BLaER1 treated with 17β-estradiol and CSF1 and Interleukin-3, amounts not matched to agents 10 nM and 100 nM (cell line): ENCODE data around the gene MCOLN1.
A peak's percentile ranks its signal among the peaks of the same experiment; 100 is the strongest.

Experiments used
- H3K27ac ChIP-seq, 11 experiments: shearing (Covaris generic); formaldehyde crosslinking; 2 replicates each; pipeline ENCODE4 v1.8.1; 2022
- H3K27me3 ChIP-seq, 11 experiments: shearing (Covaris generic); formaldehyde crosslinking; 2 replicates each; pipeline ENCODE4 v1.8.1; 2022
- H3K36me3 ChIP-seq, 11 experiments: shearing (Covaris generic); formaldehyde crosslinking; 2 replicates each; pipeline ENCODE4 v1.8.1; 2022
- H3K4me1 ChIP-seq, 10 experiments: shearing (Covaris generic); formaldehyde crosslinking; 2 replicates each; pipeline ENCODE4 v1.8.1; 2022
- H3K4me2 ChIP-seq, 11 experiments: shearing (Covaris generic); formaldehyde crosslinking; 2 replicates each; pipeline ENCODE4 v1.8.1; 2022
- H3K4me3 ChIP-seq, 10 experiments: shearing (Covaris generic); formaldehyde crosslinking; 2 replicates each; pipeline ENCODE4 v1.8.1; 2022
- H3K9ac ChIP-seq, 11 experiments: shearing (Covaris generic); formaldehyde crosslinking; 2 replicates each; pipeline ENCODE4 v1.8.1; 2022
- H3K9me3 ChIP-seq, 11 experiments: shearing (Covaris generic); formaldehyde crosslinking; replicated peaks in 1 of 11; 2 replicates each; pipeline ENCODE4 v1.8.1; 2022
- H4K20me1 ChIP-seq, 11 experiments: shearing (Covaris generic); formaldehyde crosslinking; 2 replicates each; pipeline ENCODE4 v1.8.1; 2022
- Cebpa-rat ChIP-seq, 11 experiments: shearing (Covaris generic); IDR thresholded peaks; 2 replicates each; pipeline ENCODE4 v1.8.1; 2022

The MCOLN1 gene

GRCh38 chr19:7492142-7492541 lies 30.3 kb upstream of the MCOLN1 start:
- Histone ChIP-seq H3K36me3 (no peaks in the 10 kb centered on the region), H3K27ac (peak overlapping the region in 10 of 11 experiments; percentile 30 to 80 (median 58); a peak in 17 of 22 replicates), H3K4me1 (peaks cover 16 to 69% (median 44%) of the 10 kb centered on the region in 10 experiments), H3K9ac (peak overlapping the region in 3 of 11 experiments; percentile 25 to 47 (median 33); a peak in 5 of 22 replicates), H3K4me2 (peak overlapping the region in 10 of 11 experiments; percentile 14 to 71 (median 50); a peak in 19 of 22 replicates), H3K4me3 (0 out of 20 replicates have a peak overlapping the region, but pooled peaks of 1 of the 10 experiments have one; percentile 6), H3K27me3 (peaks cover 6 to 26% (median 22%) of the 10 kb centered on the region in 11 experiments; a peak in 21 of 22 replicates), H3K9me3 (peaks cover 0 to 45% (median 0%) of the 10 kb centered on the region in 11 experiments; a peak in 9 of 22 replicates), H4K20me1 (no peaks in the 10 kb centered on the region)
- TF ChIP-seq Cebpa-rat (IDR thresholded peaks at IDR 0.05) = peak in 10 of 11 experiments; percentile 41 to 87 (median 76); a peak in 17 of 22 replicates

GRCh38 chr19:7492558-7492957 lies 29.9 kb upstream of the MCOLN1 start:
- Histone ChIP-seq H3K4me1 (peaks cover 20 to 74% (median 45%) of the 10 kb centered on the region in 10 experiments), H3K4me2 (peak overlapping the region in 10 of 11 experiments; percentile 14 to 71 (median 50); a peak in 19 of 22 replicates), H3K36me3 (no peaks in the 10 kb centered on the region), H3K4me3 (0 out of 20 replicates have a peak overlapping the region, but pooled peaks of 1 of the 10 experiments have one; percentile 6), H4K20me1 (no peaks in the 10 kb centered on the region), H3K9ac (peak overlapping the region in 3 of 11 experiments; percentile 3 to 47 (median 4); a peak in 5 of 22 replicates), H3K27ac (peak overlapping the region; percentile 28 to 80 (median 53); a peak in 17 of 22 replicates), H3K9me3 (peaks cover 0 to 45% (median 0%) of the 10 kb centered on the region in 11 experiments; a peak in 9 of 22 replicates), H3K27me3 (peaks cover 7 to 26% (median 22%) of the 10 kb centered on the region in 11 experiments; a peak in 21 of 22 replicates)
- TF ChIP-seq Cebpa-rat (IDR thresholded peaks at IDR 0.05) = no peak

GRCh38 chr19:7494416-7495098 lies 27.9 kb upstream of the MCOLN1 start:
- H4K20me1 ChIP-seq = no peaks in the 10 kb centered on the region
- TF ChIP-seq Cebpa-rat (IDR thresholded peaks at IDR 0.05) = no peak
- H3K9ac ChIP-seq = 0 out of 22 replicates have a peak overlapping the region, but pooled peaks of 1 of the 11 experiments have one; percentile 9

GRCh38 chr19:7497292-7497691 lies 25.1 kb upstream of the MCOLN1 start:
- peaks cover 32 to 73% (median 58%) of the 10 kb centered on the region in 10 experiments for H3K4me1 ChIP-seq
- H3K27ac ChIP-seq = peak overlapping the region in 2 of 11 experiments; percentile 4 to 20; a peak in 1 of 22 replicates
- no peaks in the 10 kb centered on the region for H3K36me3 ChIP-seq
- no peak overlapping the region for H3K4me3 ChIP-seq
- H4K20me1 ChIP-seq = peaks cover 0 to 7% (median 0%) of the 10 kb centered on the region in 11 experiments; a peak in 2 of 22 replicates
- no peak for TF ChIP-seq Cebpa-rat (IDR thresholded peaks at IDR 0.05)
- peak overlapping the region in 9 of 11 experiments; percentile 48 to 80 (median 69); a peak in 18 of 22 replicates for H3K4me2 ChIP-seq
- H3K9ac ChIP-seq = no peak overlapping the region
- H3K27me3 ChIP-seq = peaks cover 31 to 43% (median 38%) of the 10 kb centered on the region in 11 experiments
- H3K9me3 ChIP-seq = peaks cover 0 to 12% (median 0%) of the 10 kb centered on the region in 11 experiments; a peak in 4 of 22 replicates

More at GRCh38 chr19:7494416-7495098, 27.9 kb upstream of the MCOLN1 start:
- H3K36me3 ChIP-seq = no peaks in the 10 kb centered on the region
- H3K4me2 ChIP-seq = peak overlapping the region in 10 of 11 experiments; percentile 5 to 52 (median 44); a peak in 15 of 22 replicates
- peaks cover 26 to 82% (median 60%) of the 10 kb centered on the region in 10 experiments for H3K4me1 ChIP-seq
- H3K27me3 ChIP-seq = peaks cover 6 to 18% (median 15%) of the 10 kb centered on the region in 11 experiments
- H3K4me3 ChIP-seq = no peak overlapping the region
- H3K27ac ChIP-seq = peak overlapping the region in 5 of 11 experiments; percentile 8 to 42 (median 32); a peak in 7 of 22 replicates
- peaks cover 0 to 35% (median 0%) of the 10 kb centered on the region in 11 experiments; a peak in 9 of 22 replicates for H3K9me3 ChIP-seq

- H3K36me3 ChIP-seq = no peaks in the 10 kb centered on the region
- H3K9ac ChIP-seq = 0 out of 22 replicates have a peak overlapping the region, but pooled peaks of 1 of the 11 experiments have one; percentile 13
- peak overlapping the region; percentile 39 to 64 (median 51) for H3K4me3 ChIP-seq
- H3K4me1 ChIP-seq = peaks cover 35 to 59% (median 52%) of the 10 kb centered on the region in 10 experiments
- TF ChIP-seq Cebpa-rat (IDR thresholded peaks at IDR 0.05) = no peak
- H4K20me1 ChIP-seq = peaks cover 0 to 7% (median 0%) of the 10 kb centered on the region in 11 experiments; a peak in 2 of 22 replicates
- H3K4me2 ChIP-seq = peak overlapping the region; percentile 70 to 94 (median 83)
- no peak overlapping the region for H3K27ac ChIP-seq
- peaks cover 54 to 75% (median 70%) of the 10 kb centered on the region in 11 experiments for H3K27me3 ChIP-seq
- H3K9me3 ChIP-seq = no peaks in the 10 kb centered on the region
These were observed 21.5 kb upstream of the MCOLN1 start for GRCh38 chr19:7500811-7501450.

- Histone ChIP-seq H3K4me2 (no peak overlapping the region), H3K27me3 (peaks cover 54 to 76% (median 70%) of the 10 kb centered on the region in 11 experiments), H3K9me3 (no peaks in the 10 kb centered on the region), H4K20me1 (peaks cover 0 to 7% (median 0%) of the 10 kb centered on the region in 11 experiments; a peak in 2 of 22 replicates), H3K27ac (no peak overlapping the region), H3K36me3 (no peaks in the 10 kb centered on the region), H3K9ac (no peak overlapping the region), H3K4me1 (peaks cover 33 to 53% (median 44%) of the 10 kb centered on the region in 10 experiments), H3K4me3 (no peak overlapping the region)
- no peak for TF ChIP-seq Cebpa-rat (IDR thresholded peaks at IDR 0.05)
These were observed 19.9 kb upstream of the MCOLN1 start for GRCh38 chr19:7502552-7502951.

- Histone ChIP-seq H3K9me3 (no peaks in the 10 kb centered on the region), H3K9ac (no peak overlapping the region), H3K27ac (no peak overlapping the region), H3K36me3 (no peaks in the 10 kb centered on the region), H3K4me3 (no peak overlapping the region), H4K20me1 (peaks cover 0 to 7% (median 0%) of the 10 kb centered on the region in 11 experiments; a peak in 2 of 22 replicates), H3K4me1 (peaks cover 16 to 33% (median 25%) of the 10 kb centered on the region in 10 experiments; a peak in 19 of 20 replicates), H3K4me2 (peak overlapping the region in 5 of 11 experiments; percentile 41 to 70 (median 54); a peak in 5 of 22 replicates), H3K27me3 (peaks cover 43 to 63% (median 56%) of the 10 kb centered on the region in 11 experiments)
- TF ChIP-seq Cebpa-rat (IDR thresholded peaks at IDR 0.05) = no peak
These were observed 17.7 kb upstream of the MCOLN1 start for GRCh38 chr19:7504684-7505083.

- TF ChIP-seq Cebpa-rat (IDR thresholded peaks at IDR 0.05) = no peak
- Histone ChIP-seq H4K20me1 (peaks cover 0 to 7% (median 0%) of the 10 kb centered on the region in 11 experiments; a peak in 2 of 22 replicates), H3K9me3 (no peaks in the 10 kb centered on the region), H3K4me3 (no peak overlapping the region), H3K27ac (no peak overlapping the region), H3K9ac (no peak overlapping the region), H3K36me3 (no peaks in the 10 kb centered on the region), H3K4me2 (peak overlapping the region; percentile 41 to 70 (median 51)), H3K27me3 (peaks cover 37 to 59% (median 52%) of the 10 kb centered on the region in 11 experiments), H3K4me1 (peaks cover 15 to 31% (median 25%) of the 10 kb centered on the region in 10 experiments; a peak in 19 of 20 replicates)
These were observed 17.1 kb upstream of the MCOLN1 start for GRCh38 chr19:7505288-7505681.
